PC-9 (cell line): ENCODE results near the gene IGSF22.

Experiments used
- CTCF ChIP-seq: fragments of 200-600 bp; sonication (generic); conservative IDR thresholded peaks from 2 replicates; pipeline ENCODE4 v1.6.1; 2017; ENCODE audit warnings: mixed run types, antibody characterized with exemption, mild to moderate bottlenecking, moderate library complexity
- EZH2 ChIP-seq: fragments of 200-600 bp; sonication (generic); IDR thresholded peaks from 2 replicates; pipeline ENCODE4 v1.8.0; 2017; ENCODE audit warnings: antibody characterized with exemption, low read depth

GRCh38 chr11:18739685-18740084 is 13.7 kb upstream of the IGSF22 start:
- peak; percentile 47 for TF ChIP-seq CTCF
- TF ChIP-seq EZH2 = no peak
